GM18508 (cell line): ENCODE measurements around the gene TEX55.
"Not testable (repeated sequence)": the region's sequence is repeated elsewhere in the genome, so short reads cannot be mapped to it uniquely, and the experiment has no call there.

Experiments used
- ATAC-seq: cut with Tn5 transposase; IDR thresholded peaks from one replicate; pipeline ENCODE4 v1.9.1; 2021; ENCODE audit warnings: moderate number of reproducible peaks; ENCODE audit not compliant: insufficient read depth, unreplicated experiment

TEX55 gene

DNA sequence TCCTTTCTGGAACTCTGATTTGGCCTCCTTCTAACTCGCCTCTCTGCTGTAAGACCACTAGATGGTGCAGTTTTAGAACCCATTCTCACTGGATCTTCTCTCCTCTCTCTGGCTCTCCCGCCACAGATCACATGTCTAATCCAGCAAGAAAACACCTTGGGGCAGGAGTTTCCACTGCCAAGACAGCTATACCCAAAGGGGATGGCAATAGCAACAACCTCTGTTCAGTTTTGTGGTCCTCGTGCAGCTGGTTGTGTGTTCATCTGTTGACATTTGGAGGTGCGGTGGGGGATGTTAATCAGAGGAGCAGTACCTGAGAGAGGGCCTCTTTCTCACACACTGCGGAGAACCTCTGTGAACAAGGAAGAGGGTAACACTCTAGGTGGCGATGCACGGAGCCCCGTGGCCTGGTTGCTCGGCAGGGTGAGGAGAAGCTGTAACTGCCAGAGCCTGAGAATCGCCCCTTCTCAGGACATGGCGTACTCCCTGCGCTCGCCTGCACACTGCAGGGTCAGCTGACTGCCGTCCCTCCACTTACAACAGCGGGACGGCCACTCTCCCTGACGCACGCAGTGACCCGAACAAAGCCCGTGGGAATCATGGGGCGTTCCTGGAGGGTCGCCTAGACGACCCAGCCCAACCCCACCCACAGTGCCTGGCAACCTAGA lies at the start of gene TEX55:
TSS of gene TEX55 (plus strand) at position 666 of the 668 bp plus-strand sequence. CDS start 25 bp downstream, outside the sequence.
- no peak for ATAC-seq

DNA sequence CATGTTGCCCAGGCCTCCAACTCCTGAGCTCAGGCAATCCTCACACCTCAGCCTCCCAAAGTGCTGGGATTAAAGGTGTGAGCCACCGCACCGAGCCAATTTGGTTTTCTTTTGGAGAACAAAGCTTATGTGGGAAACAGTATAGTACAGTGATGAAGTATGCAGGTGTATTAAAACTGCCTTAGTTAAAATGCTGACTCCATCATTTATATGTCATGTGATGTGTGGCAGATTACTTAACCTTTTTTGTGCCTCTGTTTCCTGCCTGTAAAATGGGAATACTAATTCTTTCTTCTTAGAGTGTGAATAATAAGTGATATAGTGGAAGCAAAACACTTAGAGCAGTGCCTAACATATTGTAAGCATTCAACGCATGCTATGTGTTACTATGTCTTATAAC lies 48.0 kb upstream of the TEX55 start:
- ATAC-seq: no peak

DNA sequence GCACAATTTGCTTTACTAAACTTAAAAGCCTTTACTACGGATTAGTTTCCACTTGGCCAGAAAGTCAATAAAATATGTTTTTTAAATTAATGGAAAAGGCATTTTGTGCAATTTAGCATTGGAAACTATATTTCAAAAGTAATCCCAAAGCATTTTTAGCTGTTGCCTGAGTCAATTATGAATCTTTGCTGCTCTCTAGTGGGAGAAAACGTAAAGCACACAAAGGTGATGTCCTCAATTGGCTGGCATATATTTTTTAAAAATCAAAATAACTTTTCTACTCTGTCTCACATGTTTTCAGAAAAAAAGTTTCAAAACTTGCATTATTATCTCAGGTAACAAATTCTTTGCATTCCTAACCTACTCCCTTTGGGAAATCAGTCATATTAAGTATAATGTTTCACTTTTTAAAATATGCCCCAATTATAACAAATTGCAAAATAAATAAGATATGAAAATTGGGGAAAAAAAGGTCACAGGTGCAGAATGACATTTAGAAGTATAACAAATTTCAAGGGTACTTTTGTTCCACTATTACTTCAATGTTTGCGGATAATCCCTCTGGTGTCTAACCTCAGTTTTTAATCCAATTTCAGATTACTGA lies 47.2 kb upstream of the TEX55 start:
- ATAC-seq: no peak

DNA sequence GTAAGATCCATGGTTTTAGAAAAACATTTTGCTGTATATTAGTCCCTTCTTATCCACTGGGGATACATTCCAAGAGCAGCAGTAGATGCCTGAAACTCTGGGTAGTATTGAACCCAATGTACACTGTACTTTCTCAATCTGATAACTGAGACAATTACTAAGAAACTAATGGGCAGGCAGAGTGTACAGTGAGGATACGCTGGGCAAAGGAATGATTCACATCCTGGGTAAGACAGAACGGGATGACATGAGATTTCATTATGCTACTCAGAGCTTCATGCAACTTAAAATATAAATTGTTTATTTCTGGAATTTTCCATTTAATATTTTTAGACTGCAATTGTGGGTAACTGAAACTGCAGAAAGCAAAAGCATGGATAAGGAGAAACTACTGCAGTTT lies 46.2 kb upstream of the TEX55 start:
- no peak for ATAC-seq

DNA sequence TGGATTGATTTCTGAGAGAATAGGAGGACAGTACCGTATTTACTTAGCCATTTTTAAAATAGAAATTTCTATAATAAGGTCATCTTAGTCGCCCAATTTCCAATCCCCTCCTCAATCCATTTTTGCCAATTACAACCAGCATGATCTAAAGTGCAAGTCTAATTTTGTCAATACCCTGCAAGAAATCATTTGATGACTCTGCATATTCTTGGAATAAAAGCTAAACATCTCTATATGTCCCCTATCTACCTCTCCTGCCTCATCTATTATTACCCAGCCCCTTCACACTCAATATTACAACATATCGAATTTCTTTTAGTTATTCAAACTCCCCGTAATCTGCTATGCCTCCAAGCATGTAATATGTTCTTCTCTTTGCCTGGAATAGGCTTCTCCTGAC lies 41.9 kb upstream of the TEX55 start:
- no peak for ATAC-seq

DNA sequence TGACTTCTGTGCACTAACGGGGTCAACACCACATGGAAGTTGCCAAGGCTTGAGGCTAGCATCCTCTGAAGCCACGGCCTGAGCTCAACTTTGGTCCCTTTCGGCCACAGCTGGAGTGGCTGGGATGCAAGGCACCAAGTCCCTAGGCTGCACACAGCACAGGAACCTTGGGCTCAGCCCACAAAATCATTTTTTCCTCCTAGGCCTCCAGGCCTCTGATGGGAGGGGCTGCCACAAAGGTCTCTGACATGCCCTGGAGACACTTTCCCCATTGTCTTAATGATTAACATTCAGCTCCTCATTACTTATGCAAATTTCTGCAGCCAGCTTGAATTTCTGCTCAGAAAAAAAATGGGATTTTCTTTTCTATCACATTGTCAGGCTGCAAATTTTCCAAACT lies 27.6 kb upstream of the TEX55 start:
- ATAC-seq: not testable (repeated sequence)

DNA sequence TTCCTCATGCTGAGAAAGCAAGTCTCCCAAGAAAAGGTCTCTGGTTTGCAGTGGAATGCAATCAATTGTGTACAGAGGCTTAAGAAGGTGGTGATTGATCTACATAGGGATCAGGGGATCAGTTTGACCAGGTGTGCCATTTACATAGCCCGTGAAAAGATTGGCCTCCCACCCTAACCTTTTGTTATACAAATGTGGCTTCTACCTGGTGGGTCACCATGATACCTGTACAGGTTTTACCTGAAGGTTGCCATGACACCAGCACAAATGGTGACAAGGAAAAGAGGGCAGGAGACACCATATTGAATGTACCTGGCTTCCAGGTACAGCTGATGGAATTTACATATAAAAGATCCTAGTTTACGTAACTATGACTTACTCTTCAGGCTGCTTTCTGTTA lies 25.5 kb upstream of the TEX55 start:
- ATAC-seq: no peak

DNA sequence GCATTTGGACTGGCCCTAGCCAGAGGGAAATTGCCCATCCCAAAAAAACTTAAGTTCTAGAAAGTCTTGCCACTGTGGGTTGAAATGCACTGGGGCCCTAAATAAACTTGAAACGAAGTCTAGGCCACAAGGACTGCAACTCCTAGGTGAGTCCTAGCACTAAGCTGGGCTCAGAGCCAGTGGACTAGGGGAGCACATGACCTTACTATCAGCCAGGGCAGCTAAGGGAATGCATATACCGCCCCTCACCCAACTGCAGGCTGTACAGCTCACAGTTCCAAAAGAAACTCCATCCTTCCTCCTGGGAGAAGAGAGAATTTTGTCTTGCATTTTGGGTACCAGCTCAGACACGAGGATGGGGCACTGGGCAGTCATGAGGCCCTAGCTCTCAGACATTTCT lies 23.6 kb upstream of the TEX55 start:
- ATAC-seq: no peak

DNA sequence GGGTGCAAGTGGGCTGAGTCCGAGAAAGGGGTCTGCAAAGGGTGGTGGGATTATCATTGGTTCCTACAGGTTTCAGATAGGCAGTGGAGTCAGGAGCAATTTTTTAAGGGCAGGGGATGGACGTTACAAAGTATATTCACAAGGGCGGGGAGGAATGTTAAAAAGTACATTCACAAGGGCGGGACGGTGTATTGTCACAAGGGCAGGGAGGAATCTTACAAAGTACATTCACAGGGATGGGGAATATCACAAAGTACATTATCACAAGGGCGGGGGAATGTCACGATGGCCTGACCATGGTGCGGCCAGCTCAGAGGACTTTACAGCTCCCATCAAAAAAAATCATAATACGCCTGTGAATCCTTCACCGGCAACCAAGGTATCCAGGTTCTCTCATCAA lies 20.6 kb upstream of the TEX55 start:
- no peak for ATAC-seq

DNA sequence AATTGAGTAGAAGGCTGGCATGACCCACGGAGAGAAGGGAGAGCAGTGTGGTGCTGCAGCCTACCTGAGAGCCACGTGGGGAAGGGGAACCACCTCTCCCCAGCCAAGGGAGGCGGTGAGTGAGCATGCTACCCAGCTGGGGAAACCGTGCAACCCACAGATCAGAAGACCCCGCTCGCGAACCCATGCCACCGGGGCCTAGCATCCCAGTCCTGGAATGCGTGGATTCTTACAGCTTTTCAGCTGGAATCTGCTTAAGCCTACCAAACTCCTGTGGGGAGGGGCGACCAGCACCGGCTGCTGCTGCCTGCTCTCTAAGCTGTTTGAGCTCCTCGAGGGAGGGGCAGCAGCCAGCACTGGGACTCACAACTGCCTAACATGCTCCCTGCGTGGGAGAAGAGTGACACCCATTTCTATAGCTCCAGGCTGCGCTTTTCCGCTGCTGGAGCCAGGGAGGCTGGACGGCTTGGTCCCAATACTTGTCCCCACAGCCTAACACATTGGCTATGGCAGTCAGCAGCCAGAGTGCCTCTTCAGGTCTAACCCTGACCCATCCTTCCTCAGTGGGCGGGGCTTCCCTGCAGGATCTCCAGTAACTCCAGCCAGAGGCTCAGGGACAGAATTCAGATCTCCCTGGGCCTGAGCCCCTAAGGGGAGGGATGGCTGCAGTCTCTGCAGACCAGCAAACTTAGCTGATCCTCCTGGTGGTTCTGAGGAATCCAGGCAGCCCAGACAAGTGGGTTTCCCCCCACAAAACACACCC lies 20.0 kb upstream of the TEX55 start:
- no peak for ATAC-seq

DNA sequence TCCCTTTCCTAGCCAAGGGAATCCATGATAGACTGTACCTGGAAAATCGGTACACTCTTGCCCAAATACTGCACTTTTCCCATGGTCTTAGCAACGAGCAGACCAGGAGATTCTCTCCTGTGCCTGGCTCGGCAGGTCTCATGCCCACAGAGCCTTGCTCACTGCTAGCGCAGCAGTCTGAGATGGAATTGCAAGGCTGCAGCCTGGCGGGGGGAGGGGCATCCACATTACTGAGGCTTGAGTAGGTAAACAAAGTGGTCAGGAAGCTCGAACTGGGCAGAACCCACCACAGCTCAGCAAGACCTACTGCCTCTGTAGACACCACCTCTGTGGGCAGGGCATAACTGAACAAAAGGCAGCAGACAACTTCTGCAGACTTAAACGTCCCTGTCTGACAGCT lies 15.7 kb upstream of the TEX55 start:
- not testable (repeated sequence) for ATAC-seq

DNA sequence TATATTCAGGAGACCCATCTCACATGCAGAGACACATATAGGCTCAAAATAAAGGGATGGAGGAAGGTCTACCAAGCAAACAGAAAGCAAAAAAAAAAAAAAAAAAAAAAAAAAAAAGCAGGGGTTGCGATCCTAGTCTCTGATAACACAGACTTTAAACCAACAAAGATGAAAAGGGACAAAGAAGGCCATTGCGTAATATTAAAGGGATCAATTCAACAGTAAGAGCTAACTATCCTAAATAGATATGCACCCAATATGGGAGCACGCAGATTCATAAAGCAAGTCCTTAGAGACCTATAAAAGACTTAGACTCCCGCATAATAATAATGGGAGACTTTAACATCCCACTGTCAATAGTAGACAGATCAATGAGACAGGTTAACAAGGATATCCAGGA lies 13.7 kb upstream of the TEX55 start:
- ATAC-seq: not testable (repeated sequence)

DNA sequence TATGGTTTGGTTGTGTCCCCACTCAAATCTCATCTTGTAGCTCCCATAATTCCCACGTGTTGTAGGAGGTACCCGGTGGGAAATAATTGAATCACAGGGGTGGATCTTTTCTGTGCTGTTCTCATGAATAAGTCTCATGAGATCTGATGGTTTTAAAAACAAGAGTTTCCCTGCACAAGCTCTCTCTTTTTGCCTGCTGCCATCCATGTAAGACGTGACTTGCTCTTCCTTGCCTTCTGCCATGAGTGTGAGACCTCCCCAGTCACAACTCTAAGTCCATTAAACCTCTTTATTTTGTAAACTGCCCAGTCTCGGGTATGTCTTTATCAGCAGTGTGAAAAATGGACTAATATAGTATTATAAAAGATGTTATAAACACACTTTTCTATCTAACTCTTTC lies 6.6 kb upstream of the TEX55 start:
- not testable (repeated sequence) for ATAC-seq

DNA sequence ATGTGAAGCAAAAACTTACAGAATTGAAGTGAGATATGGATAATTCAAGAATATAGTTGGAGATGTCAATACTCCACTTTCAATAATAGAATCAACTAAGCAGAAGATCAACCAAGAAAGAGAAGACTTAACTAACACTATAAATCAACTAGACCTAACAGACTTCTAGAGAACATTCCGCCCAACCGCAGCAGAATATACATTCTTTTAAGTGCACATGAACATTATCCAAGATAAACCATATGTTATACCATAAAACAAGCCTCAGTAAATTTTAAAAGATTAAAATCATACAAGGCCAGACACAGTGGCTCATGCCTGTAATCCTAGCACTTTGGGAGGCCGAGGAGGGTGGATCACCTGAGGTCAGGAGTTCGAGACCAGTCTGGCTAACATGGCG lies 5.5 kb upstream of the TEX55 start:
- ATAC-seq: no peak

DNA sequence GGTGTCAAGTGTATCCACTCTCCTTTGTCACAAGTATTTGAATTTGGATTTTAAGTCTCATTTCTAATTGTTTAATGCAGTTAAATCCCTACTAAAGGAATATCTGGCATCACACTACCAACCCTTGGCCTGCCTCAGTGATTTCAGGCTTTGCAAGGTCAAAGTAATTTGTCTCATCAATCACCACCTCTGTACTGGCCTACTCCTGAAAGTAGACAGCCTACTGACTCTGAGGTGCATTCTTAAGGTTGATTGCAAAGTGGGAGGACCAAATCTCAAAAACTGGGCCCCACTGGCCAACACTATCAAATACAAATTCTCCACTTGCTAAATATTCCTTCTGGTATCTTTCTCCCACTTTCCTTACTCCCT lies 851 bp upstream of the TEX55 start:
- ATAC-seq: no peak

DNA sequence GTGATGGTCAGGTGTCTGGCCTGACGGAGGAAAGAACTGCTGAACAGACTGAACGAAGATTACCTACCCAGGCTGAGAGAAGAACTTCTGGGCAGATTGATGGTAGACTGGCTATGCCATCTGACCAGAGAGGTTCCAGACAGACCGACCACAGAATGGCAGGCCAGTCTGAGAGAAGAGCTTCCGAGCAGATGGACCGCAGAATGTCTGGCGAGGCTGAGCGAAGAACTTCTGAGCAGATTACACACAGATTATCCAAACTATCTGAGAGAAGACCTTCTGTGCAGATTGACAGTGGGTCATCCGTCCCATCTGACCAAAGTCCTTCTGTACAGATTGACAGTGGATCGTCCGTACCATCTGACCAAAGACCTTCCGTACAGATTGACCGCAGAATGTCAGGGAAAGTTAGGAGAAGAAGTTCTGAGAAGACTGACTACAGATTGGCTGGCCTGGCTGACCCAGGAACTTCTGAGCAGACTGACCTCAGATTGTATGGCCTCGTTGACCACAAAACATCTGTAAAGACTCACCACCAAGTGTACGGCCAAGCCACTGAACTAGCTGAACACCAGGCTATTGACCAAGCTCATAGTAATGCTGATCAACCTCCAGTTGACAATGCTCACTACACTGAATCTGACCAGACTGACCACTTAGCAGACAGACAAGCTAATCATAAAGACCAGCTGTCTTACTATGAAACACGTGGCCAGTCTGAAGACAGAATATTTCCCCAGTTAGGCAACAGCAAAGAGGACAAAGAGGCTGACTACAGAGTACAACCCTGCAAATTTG lies 812 bp downstream of the TEX55 start:
- ATAC-seq: no peak

DNA sequence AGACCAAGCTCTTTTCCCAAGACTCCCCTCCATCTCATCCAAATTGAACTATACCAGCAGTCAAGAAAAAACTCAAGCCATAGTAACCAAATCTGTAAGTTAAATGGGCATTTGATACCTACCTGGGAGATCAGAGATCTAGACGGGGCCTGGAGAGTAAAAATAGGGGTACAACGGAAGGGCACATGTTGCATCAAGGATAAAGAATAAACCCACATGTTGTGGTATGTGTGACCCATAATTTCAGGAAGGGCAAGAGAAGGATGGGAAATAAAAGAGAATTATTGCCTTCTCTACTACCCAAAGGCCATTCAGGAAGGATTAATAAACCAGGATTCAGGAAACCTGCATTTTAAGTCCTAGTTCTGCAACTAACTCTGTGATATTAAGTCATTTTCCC lies 1.5 kb downstream of the TEX55 start:
- no peak for ATAC-seq

DNA sequence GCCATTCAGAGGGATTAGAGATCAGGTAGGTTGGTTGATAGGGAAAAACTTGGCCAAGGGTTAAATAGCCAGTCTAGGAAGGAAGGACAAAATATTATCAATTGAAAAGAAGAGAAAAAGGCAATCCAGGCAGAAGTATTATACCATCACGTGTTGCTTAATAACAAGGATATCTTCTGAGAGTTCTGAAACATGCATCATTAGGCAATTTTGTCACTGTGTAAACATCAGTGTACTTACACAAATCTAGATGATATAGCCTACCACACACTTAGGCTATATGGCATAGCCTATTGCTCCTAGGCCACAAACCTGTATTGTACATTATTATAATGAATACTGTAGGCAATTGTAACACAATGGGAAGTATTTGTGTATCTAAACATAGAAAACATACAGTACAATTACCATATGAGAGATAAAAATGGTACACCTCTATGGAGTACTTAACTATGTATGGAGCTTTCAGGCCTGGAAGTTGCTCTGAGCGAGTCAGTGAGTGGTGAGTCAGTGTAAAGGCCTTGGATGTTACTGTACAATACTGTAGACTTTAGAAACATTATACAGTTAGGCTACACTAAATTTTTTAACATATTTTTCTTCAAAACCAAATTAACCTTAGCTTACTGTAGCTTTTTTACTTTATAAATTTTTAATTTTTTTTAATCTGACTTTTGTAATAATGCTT lies 2.7 kb downstream of the TEX55 start:
- no peak for ATAC-seq

DNA sequence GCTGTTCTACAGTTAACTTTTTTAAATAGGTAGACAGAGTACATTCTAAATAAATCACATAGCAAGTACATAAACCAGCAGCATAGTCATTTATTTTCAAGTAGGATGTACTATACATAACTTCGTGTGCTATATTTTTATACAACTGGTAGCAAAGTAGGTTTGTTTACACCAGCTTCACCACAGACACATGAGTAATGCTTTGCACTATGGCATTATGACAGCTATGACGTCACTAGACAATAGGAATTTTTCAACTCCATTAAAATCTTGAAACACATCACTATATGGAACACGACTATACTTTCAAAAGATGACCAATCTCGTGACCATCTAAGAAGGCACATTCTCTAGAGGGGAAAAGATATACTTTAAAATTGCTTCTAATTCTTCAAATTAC lies 3.5 kb downstream of the TEX55 start:
- ATAC-seq: no peak

DNA sequence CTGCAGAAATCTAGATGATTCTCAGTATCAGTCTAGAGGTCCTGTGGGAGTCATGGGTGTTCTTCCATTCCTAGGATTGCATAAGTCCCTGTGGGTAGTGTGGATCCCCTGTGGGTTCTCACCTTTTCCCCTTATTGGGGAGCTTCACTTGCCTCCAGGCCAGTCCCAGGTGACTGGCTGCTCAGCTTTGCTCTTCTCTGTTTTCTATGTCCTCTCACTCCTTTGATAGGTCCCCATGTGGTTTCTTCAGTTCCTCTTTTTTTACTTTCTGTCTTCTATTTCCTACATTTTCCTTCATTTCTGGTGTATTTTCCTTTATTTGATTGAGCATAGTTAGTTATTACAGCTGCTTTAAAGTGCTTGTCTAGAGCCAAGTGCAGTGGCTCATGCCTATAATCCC lies 10.9 kb downstream of the TEX55 start:
- no peak for ATAC-seq
